Adrenal gland (tissue), 12 donors: ENCODE data around the gene SIL1. TPM values are rescaled to one million over a fixed set of nuclear protein-coding genes. Genes with fewer than 3 reads are reported as not detected.
"Not testable (repeated sequence)": the region's sequence is repeated elsewhere in the genome, so short reads cannot be mapped to it uniquely, and the experiment has no call there.

ENCODE experiments used
- DNase-seq, 7 donors: peaks; one replicate each; pipeline ENCODE4 v3.0.0-alpha.2; 2019 to 2020
- H3K27ac ChIP-seq, 5 donors: fragments of 200-600 bp; sonication (generic) in 4 of 5; 1 replicate in 3 of 5; 2 replicates in 2 of 5; pipeline versions ENCODE4 v1.5.1 to v1.8.0; 2016 to 2020; ENCODE audit warnings: mild to moderate bottlenecking in 1 of 5
- H3K27me3 ChIP-seq: fragments of 200-600 bp; 2 replicates; pipeline ENCODE4 v1.8.0; 2021
- H3K36me3 ChIP-seq, 2 donors: fragments of 200-600 bp; replicated peaks in 1 of 2; 1 replicate in 1 of 2; 2 replicates in 1 of 2; pipeline versions ENCODE4 v1.5.1 to v1.8.0; 2018 to 2022
- H3K4me1 ChIP-seq, 2 donors: fragments of 200-600 bp; replicated peaks in 1 of 2; 1 replicate in 1 of 2; 2 replicates in 1 of 2; pipeline versions ENCODE4 v1.5.1 to v1.8.0; 2018 to 2021
- H3K4me3 ChIP-seq, 4 donors: fragments of 200-600 bp; sonication (generic) in 3 of 4; one replicate each; pipeline ENCODE4 v1.5.1; 2016 to 2018
- H3K9me3 ChIP-seq, 3 donors: fragments of 200-600 bp; sonication (generic) in 1 of 3; replicated peaks in 1 of 3; 1 replicate in 2 of 3; 2 replicates in 1 of 3; pipeline versions ENCODE4 v1.5.1 to v1.8.0; 2016 to 2021
- CTCF ChIP-seq, 6 experiments: fragments of 450-650 bp in 4 of 6; fragments of 200-600 bp in 2 of 6; sonication (generic) in 1 of 6; IDR thresholded peaks; 1 replicate in 5 of 6; 2 replicates in 1 of 6; pipeline versions ENCODE4 v1.5.1 to v1.8.0; 2016 to 2021; ENCODE audit warnings: antibody characterized with exemption in 6 of 6, mild to moderate bottlenecking in 2 of 6, moderate library complexity in 1 of 6
- POLR2A ChIP-seq, 2 donors: fragments of 450-650 bp; IDR thresholded peaks; one replicate each; pipeline ENCODE4 v1.6.1; 2017; ENCODE audit warnings: antibody characterized with exemption in 2 of 2, mild to moderate bottlenecking in 2 of 2, moderate library complexity in 1 of 2
- WGBS, 4 donors: extraction: QIAGEN DNeasy Blood & Tissue Kit in 2 of 4; methylation state at CpG; one replicate each; pipeline versions ENCODE4 v1.1.5 to v1.1.7; 2013 to 2017; 5-methylcytosine and 5-hydroxymethylcytosine counted together
- intact Hi-C, 2 donors: fragments of 100-400 bp; cut with DNase I; formaldehyde crosslinking; loops; one replicate each; pipeline versions ENCODE4 v1.14.1 to v1.15.0; 2022 to 2023
- polyA plus RNA-seq, 3 donors: library from polyadenylated mRNA; stranded (reverse); fragments of 200-250 nt in 2 of 3; fragments of 350-450 nt in 1 of 3; fragmentation: Illumina TruSeq in 1 of 3; extraction: RNeasy Lipid Tissue Mini Kit (QIAGEN cat#74804) in 1 of 3; gene quantifications; one replicate each; pipeline ENCODE4 v1.2.3, GENCODE V29; 2013 to 2014
- total RNA-seq, 9 donors: library from RNA; depleted of rRNA in 4 of 9; stranded (reverse); fragments of >200 nt in 4 of 9; fragments of 120-200 nt in 1 of 9; fragmentation: NEBNext Ultra II Directional in 1 of 9; extraction: Animal tissue kit (Norgen Biotek cat#: 25700) in 1 of 9; gene quantifications; one replicate each; pipeline versions ENCODE4 v1.1.0 to v1.2.4, GENCODE V29; 2013 to 2023
- donor health status: healthy with polysubstance abuse.
- donor health status: Bipolar disorder and iron deficiency.
- donor health status: DM: yes; HTN: yes; CAD: no.
- donor health status: DM: no; HTN: no; CAD: no.
- donor health status: DM: no; HTN: no; CAD: no.
- donor health status: DM: yes; HTN: yes; CAD: no.

The SIL1 gene
- total and polyA plus RNA-seq, 12 donors, result 81.9 to 313 (median 142) TPM

- intact Hi-C loops, result no loop called here
Observed at GRCh38 chr5:139076111-139076510, 122.1 kb downstream of the SIL1 start.

GRCh38 chr5:139075066-139076050, 122.8 kb downstream of the SIL1 start:
- intact Hi-C loops, result no loop called here
- H3K27ac ChIP-seq, result peak overlapping the region; percentile 19 to 79 (median 71)
- H3K4me3 ChIP-seq, result no peak overlapping the region
- TF ChIP-seq POLR2A (IDR thresholded peaks at IDR 0.05), result no peak
- TF ChIP-seq CTCF (IDR thresholded peaks at IDR 0.05), result no peak
- peak in 2 of 7 donors; percentile 27 to 28 for DNase-seq
- H3K4me1 ChIP-seq, result peaks cover 27 to 33% of the 10 kb centered on the region in 2 donors
- WGBS, 4 donors, result 36 to 41% (median 38%) methylated on average over 8 of the region's 8 CpGs
- H3K9me3 ChIP-seq, result no peaks in the 10 kb centered on the region
- H3K27me3 ChIP-seq, result no peaks in the 10 kb centered on the region
- no peaks in the 10 kb centered on the region for H3K36me3 ChIP-seq

More at GRCh38 chr5:139076111-139076510, 122.1 kb downstream of the SIL1 start:
- Histone ChIP-seq H3K9me3 (no peaks in the 10 kb centered on the region), H3K4me3 (no peak overlapping the region), H3K4me1 (peaks cover 27 to 33% of the 10 kb centered on the region in 2 donors), H3K27ac (peak overlapping the region; percentile 19 to 79 (median 71)), H3K36me3 (no peaks in the 10 kb centered on the region), H3K27me3 (no peaks in the 10 kb centered on the region)
- 26 to 36% (median 32%) methylated on average over 1 of the region's 1 CpG for WGBS, 4 donors
- DNase-seq, result no peak
- TF ChIP-seq POLR2A (IDR thresholded peaks at IDR 0.05), result no peak
- no peak for TF ChIP-seq CTCF (IDR thresholded peaks at IDR 0.05)

- intact Hi-C loops, result not testable (repeated sequence)
- H3K4me1 ChIP-seq, result peaks cover 27 to 33% of the 10 kb centered on the region in 2 donors
Observed at GRCh38 chr5:139073956-139074355, 124.2 kb downstream of the SIL1 start.

GRCh38 chr5:139068494-139069151, 129.5 kb downstream of the SIL1 start:
- Histone ChIP-seq H3K27me3 (no peaks in the 10 kb centered on the region), H3K4me3 (no peak overlapping the region), H3K4me1 (peaks cover 17 to 24% of the 10 kb centered on the region in 2 donors), H3K9me3 (no peaks in the 10 kb centered on the region), H3K27ac (no peak overlapping the region), H3K36me3 (no peaks in the 10 kb centered on the region)
- intact Hi-C loops, result no loop called here
- TF ChIP-seq CTCF (IDR thresholded peaks at IDR 0.05) (no peak), POLR2A (IDR thresholded peaks at IDR 0.05) (no peak)
- WGBS, 4 donors, result 63 to 94% (median 77%) methylated on average over 1 of the region's 1 CpG
- no peak for DNase-seq

More at GRCh38 chr5:139073956-139074355, 124.2 kb downstream of the SIL1 start:
- H3K27ac ChIP-seq, result peak overlapping the region in 1 of 5 donors; percentile 79
- WGBS, 4 donors, result 50 to 69% (median 56%) methylated on average over 2 of the region's 2 CpGs
- H3K4me3 ChIP-seq, H3K9me3 ChIP-seq, DNase-seq, H3K36me3 ChIP-seq, H3K27me3 ChIP-seq: not testable (repeated sequence)
